ENCODE measurements around the gene EVA1A.

Gene EVA1A

DNA sequence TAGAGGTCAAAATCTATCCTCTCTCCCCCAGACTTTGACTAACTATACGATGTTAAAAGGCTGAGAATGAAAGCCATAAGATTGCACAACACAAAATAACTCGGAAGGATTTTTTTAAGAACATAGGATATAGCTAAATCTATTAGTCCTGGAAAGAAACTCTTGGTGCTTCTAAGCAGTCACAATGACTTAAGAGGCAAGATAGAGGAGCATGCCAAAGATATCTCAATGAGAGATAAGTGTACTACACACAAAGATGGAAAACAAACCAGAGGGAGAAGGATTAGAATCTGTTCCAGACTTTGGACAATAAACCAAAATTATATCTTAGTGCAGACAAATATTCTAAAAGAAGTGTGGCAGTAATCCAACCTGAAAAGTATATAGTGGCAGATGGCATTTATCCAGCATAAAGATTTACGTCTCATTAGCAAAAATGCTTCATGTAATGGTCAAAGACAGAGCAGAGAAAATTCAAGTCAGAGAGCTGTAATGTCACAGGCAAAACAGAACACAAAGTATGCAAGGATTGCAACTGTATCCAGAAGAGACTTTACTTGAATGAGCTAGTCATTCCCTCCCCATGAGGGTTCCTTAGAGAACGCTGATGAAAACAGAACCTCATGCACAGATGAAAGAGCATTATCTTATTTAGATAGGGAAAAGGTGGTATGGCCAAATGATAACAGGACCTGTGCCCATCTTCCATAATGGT lies 28.8 kb upstream of the EVA1A start:
- DNase-seq = peak; percentile 63

DNA sequence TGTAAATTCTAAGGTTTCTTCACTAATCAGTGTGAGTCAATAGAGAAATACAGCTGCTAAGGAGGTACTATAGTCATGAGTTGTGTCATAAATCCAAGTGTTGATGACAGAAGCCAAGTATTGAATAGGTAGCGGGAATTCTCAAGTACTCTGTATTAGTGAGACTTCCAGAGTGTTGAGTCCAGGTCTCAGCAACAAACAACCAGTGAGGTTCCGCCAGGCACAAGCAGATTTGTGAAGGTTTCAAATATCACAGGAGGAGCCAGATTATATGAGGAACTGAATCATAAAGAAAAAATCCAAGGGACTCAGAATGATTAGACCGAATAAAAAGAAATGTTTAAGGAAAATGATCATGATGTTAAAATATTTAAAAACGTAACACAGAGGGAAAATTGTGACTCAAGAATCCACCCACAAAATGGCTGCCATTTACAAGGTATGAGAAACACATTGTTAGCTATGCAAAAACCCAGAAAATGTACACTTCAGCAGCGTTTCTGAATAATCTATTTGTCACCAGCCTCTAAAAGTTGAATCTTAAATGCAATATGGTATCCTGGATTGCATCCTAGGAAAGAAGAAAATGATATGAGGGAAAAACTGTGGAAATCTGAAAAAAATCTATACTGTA lies 27.3 kb upstream of the EVA1A start:
- peak; percentile 86 for DNase-seq

DNA sequence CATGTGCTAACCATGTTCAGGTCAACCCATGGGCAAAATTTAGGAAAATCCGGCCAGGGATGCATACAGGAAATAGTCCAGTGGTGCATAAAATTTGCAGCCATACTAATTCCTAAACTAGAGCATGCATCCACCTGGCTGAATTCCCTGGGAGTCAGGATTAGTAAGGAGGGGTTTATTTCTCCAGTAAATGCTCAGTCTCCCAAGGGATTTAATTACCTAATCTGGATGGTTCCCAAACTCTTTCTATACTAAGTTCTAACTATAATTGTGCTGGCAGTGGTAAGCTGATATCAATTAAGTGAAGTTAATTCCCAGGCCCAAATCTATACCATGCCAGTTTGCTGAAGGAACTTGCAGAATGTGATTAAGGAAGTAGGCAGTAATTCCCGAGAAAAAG lies 26.2 kb upstream of the EVA1A start:
- DNase-seq = no peak

DNA sequence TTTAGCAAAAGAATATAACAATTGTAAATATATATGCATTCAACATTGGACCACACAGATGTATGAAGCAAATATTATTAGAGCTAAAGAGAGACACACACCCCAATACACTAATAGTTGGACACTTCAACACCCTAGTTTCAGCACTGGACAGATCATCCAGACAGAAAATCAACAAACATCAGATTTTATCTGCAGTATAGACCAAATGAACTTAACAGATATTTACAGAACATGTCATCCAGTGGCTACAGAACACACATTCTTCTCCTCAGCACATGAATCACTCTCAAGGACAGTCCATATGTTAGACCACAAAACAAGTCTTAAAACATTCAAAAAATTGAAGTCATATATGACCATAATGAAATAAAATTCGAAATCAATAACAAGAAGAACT lies 22.1 kb upstream of the EVA1A start:
- DNase-seq = peak; percentile 48

DNA sequence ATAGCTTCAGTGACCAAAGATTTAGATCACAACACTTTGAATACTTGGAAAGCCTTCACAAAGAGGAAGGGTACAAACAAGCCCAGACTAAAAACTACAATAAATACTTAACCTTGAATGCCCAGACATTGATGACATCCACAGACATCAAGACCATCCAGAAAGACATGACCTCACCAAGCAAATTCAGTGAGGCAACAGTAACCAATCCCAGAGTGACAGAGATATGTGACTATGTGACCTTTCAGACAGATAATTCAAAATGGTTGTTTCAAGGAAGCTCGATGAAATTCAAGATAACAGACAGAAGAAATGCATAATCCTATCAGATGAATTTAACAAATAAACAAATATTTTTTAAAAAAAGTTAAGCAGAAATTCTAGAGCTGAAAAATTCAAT lies 19.9 kb upstream of the EVA1A start:
- DNase-seq = no peak

DNA sequence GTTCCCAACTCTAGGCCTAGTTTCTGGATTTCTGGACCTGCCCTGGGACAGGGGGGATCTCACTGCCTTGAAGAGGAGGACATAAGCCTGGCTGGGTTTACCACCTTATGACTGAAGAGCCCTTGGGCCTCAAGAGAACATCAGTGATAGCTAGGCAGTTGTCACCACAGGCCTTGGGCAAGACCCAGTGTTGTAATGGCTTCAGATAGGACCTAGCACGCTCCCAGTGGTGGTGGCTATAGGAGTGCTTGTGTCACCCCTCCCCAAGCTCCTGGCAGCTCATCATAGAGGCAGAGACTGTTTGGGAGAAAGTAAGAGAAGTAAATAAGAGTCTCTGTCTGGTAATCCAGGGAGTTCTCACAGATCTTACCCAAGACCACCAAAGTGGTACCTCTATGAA lies 19.4 kb upstream of the EVA1A start:
- no peak for DNase-seq

DNA sequence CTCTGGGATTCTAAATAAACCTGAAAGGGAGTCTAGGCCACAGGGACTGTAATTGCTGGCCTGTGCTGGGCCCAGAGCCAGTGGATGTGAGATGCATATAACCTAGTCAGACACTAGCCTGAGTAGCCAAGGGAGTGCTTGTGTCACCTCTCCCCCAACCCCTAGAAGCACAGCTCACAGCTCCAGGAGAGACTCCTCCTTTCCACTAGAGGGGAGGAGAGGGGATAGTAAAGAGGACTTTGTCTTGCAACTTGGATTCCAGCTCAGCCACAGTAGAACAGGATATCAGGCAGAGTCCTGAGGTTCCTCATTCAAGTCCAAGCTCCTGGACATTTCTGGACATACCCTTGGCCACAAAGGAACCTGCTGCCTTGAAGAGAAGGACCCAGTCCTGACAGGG lies 18.4 kb upstream of the EVA1A start:
- DNase-seq = no peak

DNA sequence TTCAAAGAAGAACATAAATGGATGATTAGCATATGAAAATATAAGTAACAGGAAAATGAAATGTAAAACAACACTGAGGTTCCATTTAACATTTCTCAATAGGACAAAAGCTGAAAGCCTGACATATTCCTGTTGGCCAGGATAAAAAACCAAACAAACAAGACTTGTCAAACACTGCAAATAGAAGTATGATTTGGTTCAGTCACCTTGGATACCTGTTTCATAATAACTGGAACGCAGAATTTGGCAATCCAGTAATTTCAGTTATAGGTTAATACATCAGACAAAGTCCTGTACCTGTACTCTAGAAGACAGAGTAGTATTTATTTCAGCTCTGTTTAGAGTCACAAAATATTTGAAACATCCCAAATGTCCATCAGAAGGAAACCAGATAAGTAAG lies 16.5 kb upstream of the EVA1A start:
- DNase-seq = no peak

DNA sequence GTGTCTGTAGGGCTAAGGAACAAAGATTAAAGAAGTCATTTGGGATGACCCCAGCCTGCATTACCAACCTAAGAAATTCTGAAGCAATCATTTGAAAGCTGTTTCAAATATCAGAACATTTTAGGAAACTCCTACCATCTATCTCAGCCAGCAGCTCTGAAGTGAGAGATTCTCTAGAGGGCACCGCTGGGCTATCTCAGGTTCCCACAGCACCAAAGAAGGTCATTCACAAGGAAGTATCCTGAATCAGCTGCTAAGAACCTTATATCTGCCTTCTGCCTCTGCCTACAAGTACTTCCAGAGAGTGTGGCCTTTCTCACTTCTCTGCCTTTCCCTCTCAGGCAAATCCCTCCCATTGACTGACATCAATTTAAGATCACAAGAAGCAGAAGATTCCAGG lies 13.4 kb upstream of the EVA1A start:
- DNase-seq = no peak

DNA sequence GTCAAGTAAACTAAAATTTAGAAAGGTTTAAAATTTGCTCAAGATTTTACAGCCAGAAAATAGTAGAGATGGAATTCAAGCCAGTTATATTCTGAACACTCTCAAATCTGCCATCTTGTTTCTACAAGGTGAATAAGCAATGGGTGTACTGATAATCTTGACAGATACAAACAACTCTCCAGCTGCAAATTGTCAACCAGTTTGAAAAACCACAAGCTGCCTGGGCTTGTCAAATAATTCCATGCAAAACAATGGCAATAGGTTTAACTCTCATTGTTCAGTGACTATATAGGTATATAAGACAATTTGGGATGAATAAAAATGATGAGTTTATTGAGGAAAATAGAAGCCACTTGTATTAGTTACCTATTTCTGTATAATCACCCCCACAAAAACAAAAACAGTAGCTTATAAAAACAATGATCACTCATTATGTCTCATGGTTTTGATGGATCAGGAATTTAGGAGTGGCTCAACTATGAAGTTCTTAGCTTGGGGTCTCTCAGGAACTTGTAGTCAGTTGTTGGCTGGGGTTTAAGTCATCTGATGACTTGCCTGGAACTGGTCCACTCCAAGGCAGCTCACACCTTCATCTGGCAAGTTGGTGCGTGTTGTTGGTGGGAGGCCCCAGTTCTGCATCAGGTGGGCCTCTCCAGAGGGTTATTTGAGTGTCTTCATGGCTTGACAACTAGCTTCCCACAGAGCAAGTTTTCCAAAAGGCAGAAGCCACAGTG lies 12.6 kb upstream of the EVA1A start:
- no peak for DNase-seq

DNA sequence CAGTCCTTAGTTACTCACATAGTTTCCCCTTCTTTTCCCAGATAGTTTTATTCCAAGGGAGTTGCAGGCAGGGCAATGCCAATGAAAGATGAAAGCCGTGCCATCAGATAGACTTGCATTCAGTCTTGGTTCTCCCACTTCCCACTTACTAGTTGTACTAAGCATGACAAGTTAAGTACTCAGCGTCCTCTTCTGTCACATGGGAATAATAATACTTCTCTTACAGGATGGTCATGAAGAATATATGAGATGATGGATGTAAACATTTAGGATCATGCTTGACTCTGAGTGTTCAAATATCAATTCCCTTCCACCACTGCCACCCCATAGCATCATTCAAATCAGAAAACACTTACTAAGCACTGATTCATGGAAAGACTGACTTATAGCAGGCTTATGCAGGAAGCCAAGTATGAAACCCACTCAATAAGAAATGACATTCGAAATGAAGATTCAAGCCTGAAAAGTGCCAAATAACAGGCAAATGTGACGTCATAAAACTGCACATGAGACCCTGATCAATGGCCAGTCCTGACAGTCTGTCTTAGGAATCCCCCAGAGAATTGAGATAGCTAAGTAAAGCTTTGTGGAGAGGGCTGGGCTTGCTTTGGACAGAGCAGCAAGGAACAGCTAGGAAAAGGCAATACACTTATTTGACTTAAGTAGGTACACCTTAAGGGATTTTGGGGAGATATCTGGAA lies 11.1 kb upstream of the EVA1A start:
- no peak for DNase-seq

DNA sequence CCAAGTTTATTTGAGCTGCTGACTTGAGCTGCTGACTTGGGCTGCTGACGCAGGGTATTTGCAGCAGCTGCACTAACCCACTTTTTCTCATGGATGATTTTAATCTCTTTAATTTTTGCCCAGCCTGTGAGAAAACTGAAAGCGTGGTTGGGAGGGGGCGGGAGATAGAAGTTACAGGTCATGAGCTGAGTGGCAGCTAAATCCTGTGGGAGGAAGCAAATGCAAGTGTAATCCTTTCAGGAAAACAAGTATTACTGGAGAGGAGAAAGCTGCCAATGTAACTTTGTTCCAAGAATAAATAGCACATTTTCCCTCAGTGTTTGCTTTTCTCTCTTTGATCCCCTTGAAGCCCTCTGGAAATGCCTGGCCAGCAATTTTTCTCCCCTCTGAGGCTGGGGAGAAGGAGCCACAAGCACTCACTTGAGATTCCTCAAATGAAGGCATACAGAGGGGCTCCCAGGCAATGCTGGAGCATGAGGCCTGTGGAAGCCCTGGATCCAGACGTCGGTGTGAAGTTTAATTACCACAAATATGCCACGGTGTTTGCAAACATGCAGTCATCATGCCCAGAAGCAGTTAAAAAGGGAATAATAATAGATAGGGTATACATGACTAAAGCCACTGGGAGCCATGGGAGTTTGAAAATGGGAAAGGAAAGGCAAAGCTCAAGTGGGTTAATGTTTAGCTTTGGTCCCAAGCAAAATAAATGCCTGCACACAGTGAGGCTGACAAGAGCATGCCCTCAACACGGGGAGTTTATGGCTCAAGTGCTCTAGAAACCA lies 10.4 kb upstream of the EVA1A start:
- no peak for DNase-seq

DNA sequence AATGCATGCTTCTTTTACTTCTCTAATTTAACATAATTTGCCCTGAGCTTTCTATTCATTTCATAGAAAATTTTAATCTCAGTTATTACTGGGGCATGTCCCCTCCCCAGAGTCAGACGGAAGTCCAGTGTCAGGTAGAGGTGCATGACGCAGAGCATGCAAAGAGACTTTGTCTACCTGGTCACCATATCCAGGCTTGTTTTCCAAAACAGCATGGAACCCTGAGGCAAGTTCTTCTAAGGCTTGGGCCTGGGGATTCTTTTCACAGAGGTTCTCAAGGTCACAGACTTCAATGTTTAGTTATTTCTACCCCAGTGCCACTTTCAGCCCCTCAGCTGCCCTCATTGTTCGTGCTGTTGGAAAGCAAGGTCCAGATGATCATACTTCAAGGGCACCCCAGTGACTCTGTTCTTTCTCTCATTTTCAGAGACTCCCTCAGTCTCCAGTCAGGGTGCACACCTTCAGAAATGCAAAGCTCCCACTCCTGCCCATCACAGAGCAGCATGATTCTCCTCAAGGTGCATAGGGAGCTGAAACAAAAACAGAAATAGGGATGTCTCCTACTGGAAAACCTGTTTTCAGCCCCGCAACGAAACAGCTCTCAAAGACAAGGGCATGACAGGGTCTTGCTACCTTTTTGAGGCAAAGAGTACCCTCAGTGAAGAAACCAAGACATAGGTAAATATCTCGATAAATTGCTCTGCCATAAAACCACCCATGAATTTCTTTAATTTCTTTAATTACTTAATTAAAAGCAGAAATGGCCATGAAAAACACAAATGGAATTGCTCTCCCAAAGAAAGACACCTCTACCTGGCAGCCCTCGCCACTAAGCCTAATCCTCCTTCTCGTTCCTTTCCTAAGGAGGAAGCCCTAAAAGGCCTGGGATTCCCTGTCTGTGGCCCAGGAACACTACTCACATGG lies 9.5 kb upstream of the EVA1A start:
- no peak for DNase-seq

DNA sequence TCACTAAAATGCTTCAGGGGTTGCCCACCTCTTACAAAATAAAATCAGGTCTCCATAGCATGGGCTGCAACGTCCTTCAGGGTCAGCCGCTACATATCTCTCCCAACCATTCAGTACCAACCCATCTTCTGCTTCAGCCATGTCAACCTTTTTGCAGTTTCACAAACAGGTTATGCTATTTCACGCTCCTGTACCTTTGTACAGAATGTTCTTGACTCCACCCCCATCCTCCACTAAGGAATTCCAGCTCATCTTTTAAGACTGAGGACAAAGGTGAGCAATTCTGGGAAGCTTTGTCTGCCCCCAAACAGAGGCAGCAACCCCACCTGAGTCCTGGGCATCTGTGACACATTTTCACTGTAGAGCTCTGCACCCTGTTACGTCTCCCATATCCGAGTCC lies 8.8 kb upstream of the EVA1A start:
- no peak for DNase-seq

DNA sequence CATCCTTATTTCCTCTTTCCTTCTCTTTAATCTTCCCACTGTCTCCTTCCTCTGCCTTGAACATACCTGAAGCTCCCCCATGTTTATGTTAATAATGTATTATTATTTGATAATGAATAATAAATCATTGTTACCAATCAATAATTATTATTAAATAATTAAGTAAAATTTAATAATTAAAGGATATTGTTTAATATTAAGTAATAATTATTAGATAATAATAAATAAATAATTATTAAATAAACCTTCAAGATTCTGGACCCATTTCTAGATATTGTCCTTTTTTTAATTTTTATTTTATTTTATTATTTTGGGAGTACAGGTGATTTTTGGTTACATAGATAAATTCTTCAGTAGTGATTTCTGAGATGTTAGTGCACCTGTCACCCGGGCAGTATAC lies 7.4 kb upstream of the EVA1A start:
- DNase-seq = no peak

DNA sequence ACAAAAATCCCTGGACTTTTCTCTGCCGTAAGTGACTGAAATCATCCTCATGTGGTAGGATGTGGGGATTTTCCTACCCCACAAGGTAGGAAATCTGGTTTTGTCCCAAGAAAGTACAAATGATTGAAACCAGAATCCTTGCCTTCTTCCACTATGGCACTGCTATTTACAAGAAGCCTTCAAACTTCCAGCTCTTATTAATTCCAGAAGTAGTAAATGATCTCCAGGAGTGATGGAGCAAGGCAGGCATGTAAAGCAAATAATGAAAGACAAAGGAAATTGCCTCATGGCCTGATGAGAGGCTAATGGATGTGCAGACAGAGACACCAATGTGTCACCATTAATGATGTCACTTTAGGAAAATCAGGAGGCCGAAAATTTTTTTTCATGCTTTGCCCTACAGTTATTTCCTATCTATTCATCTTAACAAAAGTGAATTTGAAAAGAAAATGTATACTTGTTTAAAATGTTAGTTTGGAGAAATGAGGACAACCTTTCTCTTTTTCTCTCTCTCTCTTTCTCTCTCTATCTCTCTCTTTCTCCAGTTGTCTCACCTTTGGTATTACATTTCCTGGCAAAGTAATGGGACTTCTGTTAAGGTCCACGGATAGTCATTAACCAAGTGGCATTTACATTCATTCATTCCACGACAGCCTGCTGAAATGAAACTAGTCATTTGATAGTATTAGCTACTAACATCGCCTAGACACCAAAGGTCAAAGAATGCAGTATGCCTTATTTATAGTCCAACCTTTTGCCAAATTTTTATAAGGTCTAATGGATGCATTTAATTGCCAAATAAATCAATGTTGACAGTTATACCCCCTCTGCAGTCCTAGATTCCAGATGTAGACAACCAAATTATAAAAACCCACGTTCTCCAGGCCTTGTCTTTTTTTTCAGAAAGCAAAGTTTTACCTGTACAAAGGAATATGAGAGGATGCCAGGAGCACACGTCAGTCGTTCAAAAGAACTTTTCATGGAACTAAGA lies 5.0 kb upstream of the EVA1A start:
- DNase-seq = peak; percentile 81

DNA sequence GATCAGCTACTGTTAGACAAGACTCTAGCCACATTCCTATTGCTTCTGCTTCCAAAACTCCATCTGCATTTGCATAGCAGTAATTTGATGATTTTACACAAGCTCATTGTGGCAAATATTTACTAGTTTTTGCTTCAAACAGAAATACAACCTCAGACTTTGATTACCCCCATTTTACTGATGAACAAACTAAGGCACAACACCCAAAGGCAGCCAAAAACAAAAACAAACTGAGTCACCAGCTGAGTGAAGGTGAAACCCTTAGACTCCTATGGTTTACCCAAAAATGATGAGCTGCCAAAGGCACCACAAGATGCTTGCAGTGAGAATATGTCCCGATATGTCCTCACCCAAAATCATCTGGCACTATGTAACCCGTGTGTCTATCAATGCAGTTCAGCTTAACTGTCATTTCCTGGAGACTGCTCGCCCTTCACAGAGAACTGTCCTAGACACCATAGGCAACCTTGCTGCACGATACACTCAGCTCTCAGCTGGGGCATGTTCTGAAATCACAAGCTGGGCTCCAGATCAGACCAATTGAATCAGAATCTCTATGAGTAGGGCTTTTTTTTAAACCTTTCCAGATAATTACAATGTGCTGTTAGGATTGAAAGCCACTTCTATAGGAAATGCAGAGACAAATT lies 4.1 kb upstream of the EVA1A start:
- DNase-seq = no peak

DNA sequence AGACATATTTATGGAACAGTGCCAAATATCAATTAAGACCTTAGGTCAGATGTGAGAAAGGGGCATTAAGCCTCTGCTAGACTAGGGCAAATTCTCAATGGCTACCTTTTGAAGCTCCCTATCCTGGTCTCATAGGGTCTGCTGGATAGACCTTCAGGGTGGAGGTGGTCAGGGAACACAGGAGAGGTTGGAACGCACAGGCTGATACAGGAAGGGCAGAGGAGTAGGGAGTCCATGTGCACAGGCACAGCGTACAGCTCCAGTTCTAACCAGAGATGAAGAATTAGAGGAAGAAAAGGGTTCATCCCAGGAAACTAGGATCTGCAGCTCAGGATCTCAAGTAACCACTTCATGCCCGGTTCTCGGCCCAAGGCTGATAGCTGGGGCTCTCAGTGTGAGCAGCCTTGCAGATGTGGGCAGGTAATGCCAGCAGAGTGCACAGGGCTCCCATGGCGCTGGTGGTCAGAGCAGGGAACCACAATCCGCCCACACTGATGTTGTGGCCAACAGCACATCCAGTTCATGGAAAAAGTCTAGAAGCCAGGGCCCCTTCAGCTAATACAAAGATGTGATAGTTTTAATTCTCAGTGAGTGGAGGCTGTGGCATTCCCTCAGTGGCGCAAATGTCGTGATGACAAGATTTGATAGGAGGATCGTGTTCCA lies 3.4 kb upstream of the EVA1A start:
- no peak for DNase-seq

DNA sequence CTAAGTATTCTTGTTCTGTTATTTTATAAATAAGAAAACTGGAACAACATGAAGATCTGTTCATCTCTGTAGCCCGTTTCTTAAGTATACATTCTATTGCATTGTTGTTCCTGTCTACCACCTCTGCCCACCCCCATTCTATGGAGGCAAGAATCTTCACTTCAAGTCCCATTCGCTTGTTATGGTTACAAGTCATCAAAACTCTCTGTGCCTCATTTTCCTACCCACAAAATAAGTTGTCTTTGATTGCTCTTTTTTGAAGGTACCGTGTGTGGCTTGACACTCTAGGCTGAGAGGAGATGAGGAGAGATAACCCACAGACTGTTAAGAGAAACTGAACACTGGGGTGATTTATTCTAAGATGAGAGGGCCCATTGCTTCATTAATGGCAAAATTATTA lies 2.9 kb upstream of the EVA1A start:
- no peak for DNase-seq
